Mononuclear cell (primary cell): Measurements from ENCODE around the gene HAUS2. TPM values are rescaled to one million over a fixed set of nuclear protein-coding genes. Genes with fewer than 3 reads are reported as not detected.
"Not testable (repeated sequence)": the region's sequence is repeated elsewhere in the genome, so short reads cannot be mapped to it uniquely, and the experiment has no call there.

Experiments
- H3K27me3 ChIP-seq: 2 replicates; pipeline ENCODE4 v1.6.0; 2011; ENCODE audit warnings: low read length, control low read depth; ENCODE audit not compliant: insufficient read depth
- H3K4me1 ChIP-seq: 2 replicates; pipeline ENCODE4 v1.5.1; 2011; ENCODE audit warnings: mild to moderate bottlenecking, low read length, control low read depth; ENCODE audit not compliant: insufficient read depth
- H3K4me3 ChIP-seq: 2 replicates; pipeline ENCODE4 v1.5.1; 2011; ENCODE audit warnings: mild to moderate bottlenecking, low read length, moderate library complexity
- H3K9me3 ChIP-seq: 2 replicates; pipeline ENCODE4 v1.5.1; 2011; ENCODE audit warnings: low read depth, mild to moderate bottlenecking, control low read depth, low read length
- total RNA-seq: library from RNA; depleted of rRNA; stranded (reverse); fragments of >200 nt; gene quantifications from one replicate; pipeline ENCODE4 v1.2.3, GENCODE V29; 2012

Gene HAUS2
- total RNA-seq, 1 donor: 31.8 TPM

- Histone ChIP-seq H3K9me3 (no peaks in the 10 kb centered on the region), H3K4me1 (peaks cover 59% of the 10 kb centered on the region), H3K27me3 (no peaks in the 10 kb centered on the region), H3K4me3 (peak overlapping the region; percentile 92)
Measured at GRCh38 chr15:42549032-42549491, 424 bp downstream of the HAUS2 start.

- Histone ChIP-seq H3K4me1 (peaks cover 52% of the 10 kb centered on the region), H3K9me3 (no peaks in the 10 kb centered on the region), H3K4me3 (peak overlapping the region; percentile 92), H3K27me3 (no peaks in the 10 kb centered on the region)
Measured at GRCh38 chr15:42549741-42550392, 1.2 kb downstream of the HAUS2 start.

GRCh38 chr15:42553554-42553953, 4.9 kb downstream of the HAUS2 start:
- Histone ChIP-seq H3K9me3 (no peaks in the 10 kb centered on the region), H3K4me3 (no peak overlapping the region), H3K4me1 (peaks cover 20% of the 10 kb centered on the region), H3K27me3 (no peaks in the 10 kb centered on the region)

- H3K4me1 ChIP-seq, H3K27me3 ChIP-seq: not testable (repeated sequence)
Measured at GRCh38 chr15:42556550-42557207, 8.0 kb downstream of the HAUS2 start.

GRCh38 chr15:42558739-42559138, 10.1 kb downstream of the HAUS2 start:
- no peaks in the 10 kb centered on the region for H3K9me3 ChIP-seq
- no peaks in the 10 kb centered on the region for H3K27me3 ChIP-seq
- H3K4me1 ChIP-seq: peaks cover 3% of the 10 kb centered on the region
- no peak overlapping the region for H3K4me3 ChIP-seq

More at GRCh38 chr15:42556550-42557207, 8.0 kb downstream of the HAUS2 start:
- not testable (repeated sequence) for H3K9me3 ChIP-seq, H3K4me3 ChIP-seq

- Histone ChIP-seq H3K4me1 (peaks cover 16% of the 10 kb centered on the region), H3K4me3 (peak within 1 kb of the TSS; percentile 57), H3K27me3 (peaks cover 11% of the 10 kb centered on the region), H3K9me3 (no peaks in the 10 kb centered on the region)
Measured at GRCh38 chr15:42575188-42576039, 26.8 kb downstream of the HAUS2 start, which contains the start of gene STARD9. TSS of gene STARD9 (plus strand) at chr15:42575606. CDS start at chr15:42575716, 110 bp downstream.

- peak overlapping the region; percentile 57 for H3K4me3 ChIP-seq
- H3K27me3 ChIP-seq: peaks cover 11% of the 10 kb centered on the region
- H3K4me1 ChIP-seq: peaks cover 20% of the 10 kb centered on the region
- H3K9me3 ChIP-seq: no peaks in the 10 kb centered on the region
Measured at GRCh38 chr15:42576040-42576594, 27.5 kb downstream of the HAUS2 start.

- no peak overlapping the region for H3K4me3 ChIP-seq
- no peaks in the 10 kb centered on the region for H3K9me3 ChIP-seq
- peaks cover 11% of the 10 kb centered on the region for H3K27me3 ChIP-seq
- peaks cover 26% of the 10 kb centered on the region for H3K4me1 ChIP-seq
Measured at GRCh38 chr15:42576776-42577175, 28.1 kb downstream of the HAUS2 start.

GRCh38 chr15:42577514-42578031, 28.9 kb downstream of the HAUS2 start:
- H3K4me1 ChIP-seq: peaks cover 29% of the 10 kb centered on the region

GRCh38 chr15:42578984-42579537, 30.4 kb downstream of the HAUS2 start:
- H3K9me3 ChIP-seq: no peaks in the 10 kb centered on the region
- peaks cover 11% of the 10 kb centered on the region for H3K27me3 ChIP-seq
- H3K4me3 ChIP-seq: no peak overlapping the region
- peaks cover 29% of the 10 kb centered on the region for H3K4me1 ChIP-seq

More at GRCh38 chr15:42577514-42578031, 28.9 kb downstream of the HAUS2 start:
- Histone ChIP-seq H3K27me3 (peaks cover 11% of the 10 kb centered on the region), H3K4me3 (no peak overlapping the region), H3K9me3 (no peaks in the 10 kb centered on the region)

- Histone ChIP-seq H3K4me3 (peak overlapping the region; percentile 41), H3K9me3 (no peaks in the 10 kb centered on the region), H3K4me1 (peaks cover 15% of the 10 kb centered on the region), H3K27me3 (peaks cover 9% of the 10 kb centered on the region)
Measured at GRCh38 chr15:42581272-42581730, 32.7 kb downstream of the HAUS2 start.

- H3K9me3 ChIP-seq: no peaks in the 10 kb centered on the region
- no peak overlapping the region for H3K4me3 ChIP-seq
- peaks cover 2% of the 10 kb centered on the region for H3K27me3 ChIP-seq
- peaks cover 13% of the 10 kb centered on the region for H3K4me1 ChIP-seq
Measured at GRCh38 chr15:42582569-42583375, 34.1 kb downstream of the HAUS2 start.

- H3K27me3 ChIP-seq: no peaks in the 10 kb centered on the region
- H3K9me3 ChIP-seq: no peaks in the 10 kb centered on the region
- peaks cover 13% of the 10 kb centered on the region for H3K4me1 ChIP-seq
- H3K4me3 ChIP-seq: no peak overlapping the region
Measured at GRCh38 chr15:42584031-42584765, 35.6 kb downstream of the HAUS2 start.
